ENCODE measurements around the gene HOXA5.

HOXA5 gene

DNA sequence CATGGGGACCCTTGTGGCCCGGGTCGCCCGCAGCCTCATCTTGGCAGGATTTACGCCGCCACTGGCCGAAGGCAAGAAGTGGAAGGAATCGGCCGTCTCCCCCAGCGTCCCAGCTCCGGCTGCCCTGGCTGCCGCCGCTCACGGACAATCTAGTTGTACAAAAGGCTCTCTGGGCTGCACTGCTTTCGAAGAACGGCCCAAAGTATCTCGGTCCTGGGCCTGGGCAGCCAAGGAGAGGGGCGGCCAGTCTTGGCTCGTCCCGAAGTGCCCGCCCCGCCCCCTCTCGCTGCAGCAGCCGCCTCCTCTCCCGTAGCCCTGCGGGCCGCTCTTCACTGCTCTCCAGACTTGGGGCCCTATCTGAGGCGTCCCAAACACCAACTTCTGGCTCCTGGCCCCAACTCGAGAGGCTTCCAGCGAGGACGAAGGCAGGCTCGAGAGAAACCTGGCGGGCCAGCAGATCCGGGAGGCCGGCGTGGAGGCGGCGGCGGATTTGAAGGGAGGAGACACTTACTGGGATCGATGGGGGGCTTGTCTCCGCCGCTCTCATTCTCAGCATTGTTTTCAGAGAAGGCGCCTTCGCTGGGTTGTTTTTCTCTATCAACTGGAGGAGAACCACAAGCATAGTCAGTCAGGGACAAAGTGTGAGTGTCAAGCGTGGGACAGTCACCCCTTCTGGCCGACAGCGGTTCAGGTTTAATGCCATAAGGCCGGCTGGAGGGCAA, 21.0 kb upstream of the HOXA5 start:
- Histone ChIP-seq H3K4me3 (replicated peaks; ENCODE audit: insufficient read depth, low read length) (no peak overlapping the region), H3K27me3 (ENCODE audit: insufficient read depth, poor library complexity, severe bottlenecking) (peaks cover 63% of the 10 kb centered on the region)
- no peak for TF ChIP-seq REST (IDR thresholded peaks at IDR 0.05; ENCODE audit: insufficient replicate concordance, low read depth)
- no peak for TF ChIP-seq GABPA (IDR thresholded peaks at IDR 0.05; ENCODE audit: low read depth)
- TF ChIP-seq CTCF (IDR thresholded peaks at IDR 0.05; ENCODE audit: insufficient read depth, low read length): no peak
- TF ChIP-seq SPI1 (IDR thresholded peaks at IDR 0.05; ENCODE audit: borderline replicate concordance, low read depth): no peak
- TF ChIP-seq POLR2AphosphoS5 (IDR thresholded peaks at IDR 0.05; ENCODE audit: low read depth): no peak

GRCh38 chr7:27164045-27164366, 20.5 kb upstream of the HOXA5 start:
- TF ChIP-seq REST (IDR thresholded peaks at IDR 0.05; ENCODE audit: insufficient replicate concordance, low read depth) (no peak), SPI1 (IDR thresholded peaks at IDR 0.05; ENCODE audit: borderline replicate concordance, low read depth) (no peak), GABPA (IDR thresholded peaks at IDR 0.05; ENCODE audit: low read depth) (no peak), POLR2AphosphoS5 (IDR thresholded peaks at IDR 0.05; ENCODE audit: low read depth) (no peak), CTCF (IDR thresholded peaks at IDR 0.05; ENCODE audit: insufficient read depth, low read length) (no peak)
- Histone ChIP-seq H3K27ac (replicated peaks) (no peak overlapping the region), H3K4me3 (replicated peaks; ENCODE audit: insufficient read depth, low read length) (no peak overlapping the region), H3K27me3 (ENCODE audit: insufficient read depth, poor library complexity, severe bottlenecking) (peaks cover 61% of the 10 kb centered on the region)
- DNase-seq (ENCODE audit: low read depth in 1 of 2, low spot score in 1 of 2): no peak

More for the DNA sequence above, 21.0 kb upstream of the HOXA5 start:
- no peak for DNase-seq (ENCODE audit: low read depth in 1 of 2, low spot score in 1 of 2)
- H3K27ac ChIP-seq (replicated peaks): no peak overlapping the region

- H3K27me3 ChIP-seq (ENCODE audit: insufficient read depth, poor library complexity, severe bottlenecking): peaks cover 59% of the 10 kb centered on the region
- TF ChIP-seq POLR2AphosphoS5 (IDR thresholded peaks at IDR 0.05; ENCODE audit: low read depth): no peak
- TF ChIP-seq GABPA (IDR thresholded peaks at IDR 0.05; ENCODE audit: low read depth): no peak
- TF ChIP-seq SPI1 (IDR thresholded peaks at IDR 0.05; ENCODE audit: borderline replicate concordance, low read depth): no peak
- no peak for TF ChIP-seq CTCF (IDR thresholded peaks at IDR 0.05; ENCODE audit: insufficient read depth, low read length)
- DNase-seq (ENCODE audit: low read depth in 1 of 2, low spot score in 1 of 2): no peak
- no peak overlapping the region for H3K4me3 ChIP-seq (replicated peaks; ENCODE audit: insufficient read depth, low read length)
- H3K27ac ChIP-seq (replicated peaks): no peak overlapping the region
Measured at GRCh38 chr7:27163288-27164044, 20.0 kb upstream of the HOXA5 start.

Measured in HL-60 (cell line).